HCT116 (cell line): ENCODE results near the gene CCDC70.

ENCODE experiments used
- CEBPB ChIP-seq: IDR thresholded peaks from 2 replicates; pipeline ENCODE4 v1.6.1; 2012; ENCODE audit warnings: low read depth
- EZH2 ChIP-seq: fragments of 200-600 bp; sonication (generic); IDR thresholded peaks from 2 replicates; pipeline ENCODE4 v1.6.1; 2017; ENCODE audit warnings: antibody characterized with exemption, mixed run types
- POLR2A ChIP-seq: IDR thresholded peaks from 2 replicates; pipeline ENCODE4 v1.7.0; 2011; ENCODE audit warnings: borderline replicate concordance; ENCODE audit not compliant: insufficient read depth, insufficient read length; ENCODE audit errors: extremely low read depth
- POLR2AphosphoS5 ChIP-seq: IDR thresholded peaks from 2 replicates; pipeline ENCODE4 v1.6.1; 2011; ENCODE audit warnings: mild to moderate bottlenecking, low read depth, low read length, moderate library complexity
- RAD21 ChIP-seq: IDR thresholded peaks from 2 replicates; pipeline ENCODE4 v1.6.1; 2012; ENCODE audit warnings: low read depth, mild to moderate bottlenecking
- SIN3A ChIP-seq: IDR thresholded peaks from 2 replicates; pipeline ENCODE4 v1.6.1; 2012; ENCODE audit warnings: low read depth
- SRF ChIP-seq: IDR thresholded peaks from 2 replicates; pipeline ENCODE4 v1.6.1; 2012; ENCODE audit warnings: low read depth
- TCF7L2 ChIP-seq: IDR thresholded peaks from 2 replicates; pipeline ENCODE4 v1.7.0; 2011; ENCODE audit warnings: borderline replicate concordance, inconsistent platforms; ENCODE audit not compliant: insufficient read depth, insufficient read length; ENCODE audit errors: extremely low read depth
- ZNF274 ChIP-seq: fragments of 200-500 bp; sonication (Bioruptor generic); IDR thresholded peaks from 2 replicates; pipeline ENCODE4 v1.6.1; 2014; ENCODE audit warnings: mild to moderate bottlenecking, low read depth, low read length, inconsistent platforms
- TF ChIP-seq, protein P1 (sequence below): IDR thresholded peaks from 2 replicates; pipeline ENCODE4 v1.6.1; 2012; ENCODE audit warnings: low read depth
- TF ChIP-seq, protein P2 (sequence below): IDR thresholded peaks from 2 replicates; pipeline ENCODE4 v1.6.1; 2012
- TF ChIP-seq, protein P3 (sequence below), 3 experiments: fragments of 200-600 bp in 1 of 3; sonication (generic) in 1 of 3; IDR thresholded peaks in 2 of 3; conservative IDR thresholded peaks in 1 of 3; 2 replicates each; pipeline ENCODE4 v1.5.1; 2012 to 2017; ENCODE audit warnings: low read depth in 2 of 3, low read length in 2 of 3, antibody characterized with exemption in 1 of 3, borderline replicate concordance in 1 of 3, control low read depth in 1 of 3, mild to moderate bottlenecking in 1 of 3, mixed read lengths in 1 of 3, mixed run types in 1 of 3, moderate library complexity in 1 of 3; ENCODE audit not compliant: insufficient read depth in 1 of 3
- TF ChIP-seq, protein P4 (sequence below): IDR thresholded peaks from 2 replicates; pipeline ENCODE4 v1.6.1; 2012

DNA sequence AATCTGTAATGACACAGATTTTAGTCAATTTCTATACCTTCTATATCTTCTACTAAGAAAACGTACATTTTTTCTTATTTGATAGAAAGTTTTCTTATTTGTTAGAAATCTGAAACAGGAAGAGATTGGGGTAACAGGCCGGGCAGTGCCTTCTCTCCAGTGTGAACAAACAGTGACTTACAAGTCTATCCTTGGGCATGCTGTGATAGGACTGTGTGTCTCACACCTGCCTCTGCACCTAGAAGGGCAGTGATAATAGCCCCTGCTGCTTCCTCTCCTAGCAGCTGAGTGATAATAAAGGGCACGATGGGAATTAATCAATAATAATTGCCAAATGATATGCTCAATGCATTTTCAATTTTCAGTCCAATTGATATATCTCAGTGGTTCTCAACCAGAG is 18.2 kb upstream of the CCDC70 start:
- TF ChIP-seq EZH2, result no peak
- TF ChIP-seq TCF7L2, result no peak
- TF ChIP-seq RAD21, result no peak
- TF ChIP-seq, protein P1, sequence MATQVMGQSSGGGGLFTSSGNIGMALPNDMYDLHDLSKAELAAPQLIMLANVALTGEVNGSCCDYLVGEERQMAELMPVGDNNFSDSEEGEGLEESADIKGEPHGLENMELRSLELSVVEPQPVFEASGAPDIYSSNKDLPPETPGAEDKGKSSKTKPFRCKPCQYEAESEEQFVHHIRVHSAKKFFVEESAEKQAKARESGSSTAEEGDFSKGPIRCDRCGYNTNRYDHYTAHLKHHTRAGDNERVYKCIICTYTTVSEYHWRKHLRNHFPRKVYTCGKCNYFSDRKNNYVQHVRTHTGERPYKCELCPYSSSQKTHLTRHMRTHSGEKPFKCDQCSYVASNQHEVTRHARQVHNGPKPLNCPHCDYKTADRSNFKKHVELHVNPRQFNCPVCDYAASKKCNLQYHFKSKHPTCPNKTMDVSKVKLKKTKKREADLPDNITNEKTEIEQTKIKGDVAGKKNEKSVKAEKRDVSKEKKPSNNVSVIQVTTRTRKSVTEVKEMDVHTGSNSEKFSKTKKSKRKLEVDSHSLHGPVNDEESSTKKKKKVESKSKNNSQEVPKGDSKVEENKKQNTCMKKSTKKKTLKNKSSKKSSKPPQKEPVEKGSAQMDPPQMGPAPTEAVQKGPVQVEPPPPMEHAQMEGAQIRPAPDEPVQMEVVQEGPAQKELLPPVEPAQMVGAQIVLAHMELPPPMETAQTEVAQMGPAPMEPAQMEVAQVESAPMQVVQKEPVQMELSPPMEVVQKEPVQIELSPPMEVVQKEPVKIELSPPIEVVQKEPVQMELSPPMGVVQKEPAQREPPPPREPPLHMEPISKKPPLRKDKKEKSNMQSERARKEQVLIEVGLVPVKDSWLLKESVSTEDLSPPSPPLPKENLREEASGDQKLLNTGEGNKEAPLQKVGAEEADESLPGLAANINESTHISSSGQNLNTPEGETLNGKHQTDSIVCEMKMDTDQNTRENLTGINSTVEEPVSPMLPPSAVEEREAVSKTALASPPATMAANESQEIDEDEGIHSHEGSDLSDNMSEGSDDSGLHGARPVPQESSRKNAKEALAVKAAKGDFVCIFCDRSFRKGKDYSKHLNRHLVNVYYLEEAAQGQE, result no peak
- TF ChIP-seq POLR2A, result no peak
- TF ChIP-seq, protein P2, sequence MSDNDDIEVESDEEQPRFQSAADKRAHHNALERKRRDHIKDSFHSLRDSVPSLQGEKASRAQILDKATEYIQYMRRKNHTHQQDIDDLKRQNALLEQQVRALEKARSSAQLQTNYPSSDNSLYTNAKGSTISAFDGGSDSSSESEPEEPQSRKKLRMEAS, result no peak
- TF ChIP-seq, protein P3, sequence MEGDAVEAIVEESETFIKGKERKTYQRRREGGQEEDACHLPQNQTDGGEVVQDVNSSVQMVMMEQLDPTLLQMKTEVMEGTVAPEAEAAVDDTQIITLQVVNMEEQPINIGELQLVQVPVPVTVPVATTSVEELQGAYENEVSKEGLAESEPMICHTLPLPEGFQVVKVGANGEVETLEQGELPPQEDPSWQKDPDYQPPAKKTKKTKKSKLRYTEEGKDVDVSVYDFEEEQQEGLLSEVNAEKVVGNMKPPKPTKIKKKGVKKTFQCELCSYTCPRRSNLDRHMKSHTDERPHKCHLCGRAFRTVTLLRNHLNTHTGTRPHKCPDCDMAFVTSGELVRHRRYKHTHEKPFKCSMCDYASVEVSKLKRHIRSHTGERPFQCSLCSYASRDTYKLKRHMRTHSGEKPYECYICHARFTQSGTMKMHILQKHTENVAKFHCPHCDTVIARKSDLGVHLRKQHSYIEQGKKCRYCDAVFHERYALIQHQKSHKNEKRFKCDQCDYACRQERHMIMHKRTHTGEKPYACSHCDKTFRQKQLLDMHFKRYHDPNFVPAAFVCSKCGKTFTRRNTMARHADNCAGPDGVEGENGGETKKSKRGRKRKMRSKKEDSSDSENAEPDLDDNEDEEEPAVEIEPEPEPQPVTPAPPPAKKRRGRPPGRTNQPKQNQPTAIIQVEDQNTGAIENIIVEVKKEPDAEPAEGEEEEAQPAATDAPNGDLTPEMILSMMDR (IDR thresholded peaks at IDR 0.05 in 2 of 3, conservative IDR thresholded peaks at IDR 0.05 in 1 of 3; ENCODE audit: borderline replicate concordance in 1 of 3, insufficient read depth in 1 of 3, low read depth in 2 of 3, low read length in 2 of 3), result no peak
- no peak for TF ChIP-seq ZNF274
- no peak for TF ChIP-seq POLR2AphosphoS5
- no peak for TF ChIP-seq SRF
- TF ChIP-seq, protein P4, sequence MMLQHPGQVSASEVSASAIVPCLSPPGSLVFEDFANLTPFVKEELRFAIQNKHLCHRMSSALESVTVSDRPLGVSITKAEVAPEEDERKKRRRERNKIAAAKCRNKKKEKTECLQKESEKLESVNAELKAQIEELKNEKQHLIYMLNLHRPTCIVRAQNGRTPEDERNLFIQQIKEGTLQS, result no peak
- TF ChIP-seq CEBPB, result no peak
- TF ChIP-seq SIN3A, result no peak
